Measurements from ENCODE around the gene KANSL1. TPM values are rescaled to one million over a fixed set of nuclear protein-coding genes. Genes with fewer than 3 reads are reported as not detected.

KANSL1 gene
- total and polyA plus RNA-seq, 2 of the 4 experiments (the other 2 are of a cell fraction), result 19.1 to 49.6 TPM

DNA sequence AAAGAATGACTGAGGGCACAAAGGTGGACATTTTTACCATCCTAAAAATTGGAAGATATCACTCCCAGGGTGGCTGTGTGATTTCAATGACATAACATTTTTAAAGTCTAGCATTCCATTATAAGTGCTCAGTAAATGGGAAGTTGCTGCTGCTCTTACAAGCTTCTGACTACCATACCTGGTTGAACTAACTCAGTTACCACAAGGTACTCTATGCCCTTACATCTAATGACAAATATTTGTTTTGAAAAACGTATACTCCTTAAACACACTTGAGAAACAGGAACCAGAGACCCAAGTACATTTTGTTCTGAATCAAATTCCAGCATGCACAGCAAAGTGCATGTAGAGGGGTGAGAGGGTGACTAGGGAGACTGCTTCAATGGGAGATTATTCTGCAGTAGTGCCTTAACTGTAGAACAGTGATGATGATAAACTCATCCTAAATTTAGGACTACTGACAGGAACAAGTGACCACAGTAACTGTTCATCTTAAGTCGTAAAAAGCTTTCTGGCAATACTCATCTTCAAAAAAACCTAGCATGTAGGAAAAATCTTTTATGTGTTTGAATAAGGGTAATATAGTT is 83.5 kb downstream of the KANSL1 start:
- peaks cover 16% of the 10 kb centered on the region for H3K9me1 ChIP-seq (ENCODE audit: insufficient read depth, low read length)
- H3K36me3 ChIP-seq (ENCODE audit: control insufficient read depth, insufficient read depth, low read length), result no peaks in the 10 kb centered on the region
- H2BK120ac ChIP-seq (ENCODE audit: low read depth, low read length), result no peak overlapping the region
- H2BK20ac ChIP-seq (ENCODE audit: low read depth, low read length), result no peak overlapping the region
- no peak overlapping the region for H3K4me2 ChIP-seq (ENCODE audit: low read depth, low read length)
- no peak overlapping the region for H2AK9ac ChIP-seq (replicated peaks; ENCODE audit: low read depth, low read length, poor library complexity)
- peaks cover 2% of the 10 kb centered on the region; the same call in 1 of the 2 replicates for H3K4me1 ChIP-seq (ENCODE audit: control insufficient read depth, insufficient read depth, low read length)
- H2AFZ ChIP-seq (replicated peaks; ENCODE audit: low read length, poor library complexity), result no peak overlapping the region
- no peak overlapping the region for H3K4me3 ChIP-seq (ENCODE audit: insufficient read depth, low read depth, low read length)
- no peak for ATAC-seq (ENCODE audit: low read depth)
- CTCF ChIA-PET, result no interaction called here
- no peaks in the 10 kb centered on the region for H3K27me3 ChIP-seq (ENCODE audit: control insufficient read depth, insufficient read depth, low read length)
- no peak overlapping the region for H2AK5ac ChIP-seq (ENCODE audit: low read depth, low read length)
- H2BK5ac ChIP-seq (ENCODE audit: low read depth, low read length, poor library complexity, severe bottlenecking), result no peak overlapping the region
- H4K20me1 ChIP-seq (ENCODE audit: insufficient read depth, low read length), result peaks cover 96% of the 10 kb centered on the region
- H3K79me1 ChIP-seq (ENCODE audit: low read depth in 1 of 2, low read length in 2 of 2), result peaks cover 20 to 86% of the 10 kb centered on the region in 2 experiments
- whole genome bisulfite sequencing, 2 experiments (ENCODE audit: extremely low coverage in 2 of 2, insufficient read length in 1 of 2), result 40% methylated on average over 1 of the region's 2 CpGs; no CpG with 5 or more reads in 1 of the 2 experiments
- POLR2A ChIA-PET (ENCODE audit: unreplicated experiment), result no interaction called here
- TF ChIP-seq RCOR1 (IDR thresholded peaks at IDR 0.05; ENCODE audit: insufficient replicate concordance, low read length) (no peak), BHLHE40 (IDR thresholded peaks at IDR 0.05; ENCODE audit: low read depth, low read length) (no peak), MAFK (IDR thresholded peaks at IDR 0.05; ENCODE audit: low read depth, low read length) (no peak), POLR2A (IDR thresholded peaks at IDR 0.05; ENCODE audit: low read depth, low read length) (no peak), FOS (IDR thresholded peaks at IDR 0.05; ENCODE audit: low read depth, low read length) (no peak), RAD21 (IDR thresholded peaks at IDR 0.05; ENCODE audit: low read length) (no peak), CEBPB (IDR thresholded peaks at IDR 0.05; ENCODE audit: low read depth, low read length) (no peak), CHD1 (IDR thresholded peaks at IDR 0.05; ENCODE audit: low read depth, low read length) (no peak), MAZ (IDR thresholded peaks at IDR 0.05; ENCODE audit: borderline replicate concordance, low read depth, low read length) (no peak), RFX5 (IDR thresholded peaks at IDR 0.05; ENCODE audit: low read depth, low read length) (no peak)
- TF ChIP-seq, protein P1, sequence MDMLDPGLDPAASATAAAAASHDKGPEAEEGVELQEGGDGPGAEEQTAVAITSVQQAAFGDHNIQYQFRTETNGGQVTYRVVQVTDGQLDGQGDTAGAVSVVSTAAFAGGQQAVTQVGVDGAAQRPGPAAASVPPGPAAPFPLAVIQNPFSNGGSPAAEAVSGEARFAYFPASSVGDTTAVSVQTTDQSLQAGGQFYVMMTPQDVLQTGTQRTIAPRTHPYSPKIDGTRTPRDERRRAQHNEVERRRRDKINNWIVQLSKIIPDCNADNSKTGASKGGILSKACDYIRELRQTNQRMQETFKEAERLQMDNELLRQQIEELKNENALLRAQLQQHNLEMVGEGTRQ (IDR thresholded peaks at IDR 0.05; ENCODE audit: low read depth, low read length), result no peak
- no peak overlapping the region for H4K5ac ChIP-seq (ENCODE audit: low read depth, low read length)
- H3K23ac ChIP-seq (ENCODE audit: low read depth, low read length), result no peak overlapping the region; the same call in 1 of the 2 replicates
- in situ Hi-C loops (cut with MboI; ENCODE audit: low sequenced_read_pairs), result no loop called here
- H4K91ac ChIP-seq (ENCODE audit: insufficient read depth, low read depth, low read length), result no peak overlapping the region
- H4K8ac ChIP-seq (ENCODE audit: low read depth in 2 of 2, low read length in 2 of 2), result no peak overlapping the region
- intact Hi-C loops (cut with micrococcal nuclease), result no loop called here
- no TSS peak for BruUV-seq (replicated peaks)
- H3K56ac ChIP-seq (ENCODE audit: extremely low read depth, insufficient read depth, low read length), result no peak overlapping the region
- no peak for DNase-seq
- no peak overlapping the region for H2BK15ac ChIP-seq (ENCODE audit: low read depth, low read length)
- H3K14ac ChIP-seq (replicated peaks; ENCODE audit: low read depth, low read length), result no peak overlapping the region
- no peak overlapping the region for H3K4ac ChIP-seq (ENCODE audit: low read depth, low read length)
- H3K9me3 ChIP-seq (ENCODE audit: control insufficient read depth, insufficient read depth, low read length), result no peaks in the 10 kb centered on the region
- H3K18ac ChIP-seq (ENCODE audit: low read depth, low read length), result no peak overlapping the region
- dilution Hi-C loops (cut with HindIII; ENCODE audit: low sequenced_read_pairs, unreplicated experiment), result no loop called here
- no peak overlapping the region for H3K9ac ChIP-seq (ENCODE audit: low read depth, low read length)
- no peak overlapping the region for H3K27ac ChIP-seq (ENCODE audit: insufficient read depth, low read length)

Measured in IMR-90 (cell line).